GM18498 (cell line): ENCODE results near the gene YJEFN3.

Experiments used
- ATAC-seq: cut with Tn5 transposase; IDR thresholded peaks from one replicate; pipeline ENCODE4 v1.9.1; 2021; ENCODE audit warnings: mild to moderate bottlenecking, moderate library complexity; ENCODE audit not compliant: unreplicated experiment

Gene YJEFN3

DNA sequence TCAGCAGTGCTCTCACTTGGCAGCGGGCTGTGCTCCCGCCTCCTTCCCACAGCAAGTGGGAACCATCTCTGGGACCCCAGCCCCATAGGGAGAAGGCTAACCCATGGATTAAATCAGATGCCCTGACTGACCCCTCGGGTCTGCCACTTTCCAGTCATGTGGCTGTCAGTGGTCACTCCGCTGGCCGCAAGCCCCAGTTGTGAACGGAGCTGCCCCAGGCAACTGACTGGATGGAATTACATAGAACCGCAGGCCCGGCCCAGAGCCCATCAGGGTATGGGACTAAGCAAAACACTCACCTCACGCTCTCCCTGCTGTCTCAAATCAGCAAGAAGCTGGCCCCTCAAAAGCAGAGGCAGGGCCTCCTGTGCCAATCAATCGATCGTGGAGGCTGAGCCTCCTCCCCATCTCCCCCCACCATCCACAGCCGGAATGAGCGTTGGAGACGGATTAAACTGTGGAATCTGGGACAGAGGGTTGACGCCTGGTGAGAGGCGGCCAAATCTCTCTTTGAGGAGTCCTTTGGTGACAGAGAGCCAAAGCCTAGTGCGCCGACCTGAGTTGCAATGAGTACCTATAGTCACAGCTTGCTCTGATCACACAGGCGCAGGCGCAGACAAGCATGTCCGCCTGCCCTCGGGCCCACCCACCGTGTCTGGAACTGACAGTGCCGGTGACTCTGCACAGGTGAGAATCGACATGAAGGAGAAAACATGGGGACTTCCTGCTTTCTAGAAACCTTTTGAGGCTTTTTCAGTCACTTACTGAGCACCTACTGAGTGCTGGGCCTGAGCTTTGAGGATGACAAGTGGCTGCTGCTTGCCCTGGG lies 51.0 kb downstream of the YJEFN3 start:
- no peak for ATAC-seq

DNA sequence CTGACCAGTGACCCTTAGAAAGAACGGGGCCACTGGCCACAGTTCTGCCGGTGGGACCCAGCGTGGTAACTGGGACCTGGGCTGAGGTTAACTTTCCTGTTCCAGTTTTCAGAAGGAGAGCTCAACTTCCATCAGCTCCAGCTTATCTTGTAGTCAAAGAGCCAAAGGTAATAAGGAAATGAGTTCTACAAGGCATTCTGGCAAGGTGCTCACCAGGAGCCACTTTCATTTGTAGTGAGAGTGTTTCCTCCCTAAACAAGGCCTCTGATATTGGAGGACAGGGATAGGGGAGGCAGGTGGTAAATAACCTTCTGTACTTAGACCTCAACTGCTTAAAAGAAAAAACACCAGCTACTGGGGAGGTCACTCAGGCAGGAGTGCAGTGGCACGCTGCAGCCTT lies 51.7 kb downstream of the YJEFN3 start:
- no peak for ATAC-seq

DNA sequence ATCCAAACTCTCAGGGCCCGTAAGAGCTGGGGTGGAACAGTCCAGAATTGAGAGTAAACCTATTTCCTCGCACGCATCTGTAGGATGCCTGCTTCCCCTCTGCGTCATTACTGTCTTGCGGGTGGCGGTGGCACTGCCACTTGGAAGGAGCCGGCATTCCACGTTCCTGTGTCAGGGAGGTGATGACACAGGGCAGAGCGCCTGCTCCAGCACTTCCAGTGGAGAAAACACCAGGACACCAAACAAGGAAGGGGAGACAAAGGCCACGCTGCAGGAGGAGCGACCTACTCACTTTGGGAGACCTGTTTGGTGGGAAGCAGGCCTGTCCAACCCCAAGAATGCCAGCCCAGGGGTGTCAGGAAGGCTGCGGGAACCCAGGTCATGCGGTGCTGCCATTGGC lies 52.7 kb downstream of the YJEFN3 start:
- no peak for ATAC-seq

DNA sequence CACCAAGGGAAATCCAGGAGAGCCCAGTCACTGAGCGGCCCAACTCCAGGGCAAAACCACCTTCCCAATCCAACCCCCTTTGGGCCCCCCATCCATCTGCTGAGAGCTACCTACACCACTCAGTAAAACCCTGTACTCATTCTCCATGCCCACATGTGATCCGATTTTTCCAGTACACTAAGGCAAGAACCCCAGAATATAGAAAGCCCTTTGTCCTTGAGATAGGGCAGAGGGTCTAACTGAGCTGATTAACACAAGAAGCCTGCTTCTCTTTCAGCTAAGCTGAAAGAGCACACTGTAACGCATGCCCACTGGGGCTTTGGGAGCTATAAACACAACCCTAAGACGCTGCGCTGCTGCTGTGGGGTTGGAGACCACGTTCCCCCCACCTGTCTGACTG lies 53.8 kb downstream of the YJEFN3 start:
- ATAC-seq, result no peak

DNA sequence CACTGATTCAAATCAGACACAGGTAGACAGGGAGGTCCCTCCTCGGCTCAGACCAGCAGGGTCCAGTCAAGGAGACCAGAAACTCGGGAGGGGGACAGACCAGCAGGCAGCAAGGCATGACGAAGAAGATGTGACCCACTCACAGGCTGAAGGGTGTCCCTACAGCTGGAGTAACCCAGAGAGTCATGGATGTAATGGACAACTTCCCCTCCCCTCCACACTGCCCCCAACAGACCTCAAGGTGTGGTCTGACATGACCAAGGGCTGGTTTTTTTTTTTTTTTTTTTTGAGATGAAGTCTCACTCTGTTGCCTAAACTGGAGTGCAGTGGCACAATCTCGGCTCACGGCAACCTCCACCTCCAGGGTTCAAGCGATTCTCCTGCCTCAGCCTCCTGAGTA lies 55.6 kb downstream of the YJEFN3 start:
- ATAC-seq, result no peak
